Heart left ventricle (tissue), 16 donors: Measurements from ENCODE around the gene WWOX. TPM values are rescaled to one million over a fixed set of nuclear protein-coding genes. Genes with fewer than 3 reads are reported as not detected.
A peak's percentile ranks its signal among the peaks of the same experiment; 100 is the strongest.

Source experiments
- ATAC-seq, 4 donors: fragments of 200-7000 bp; cut with Tn5 transposase; one replicate each; pipeline ENCODE4 v1.9.1; 2020 to 2022; ENCODE audit warnings: moderate library complexity in 4 of 4, mild to moderate bottlenecking in 3 of 4, moderate number of reproducible peaks in 1 of 4
- DNase-seq, 5 donors: peaks; one replicate each; pipeline ENCODE4 v3.0.0-alpha.2; 2020
- H3K27ac ChIP-seq, 12 donors: fragments of 200-600 bp; sonication (generic) in 4 of 12; one replicate each; pipeline versions ENCODE4 v1.5.0 to v1.8.0; 2016 to 2022; ENCODE audit warnings: mild to moderate bottlenecking in 2 of 12
- H3K27me3 ChIP-seq, 9 donors: fragments of 200-600 bp; sonication (generic) in 2 of 9; one replicate each; pipeline versions ENCODE4 v1.5.1 to v1.8.0; 2016 to 2022; ENCODE audit warnings: mild to moderate bottlenecking in 3 of 9
- H3K36me3 ChIP-seq, 9 donors: fragments of 200-600 bp; sonication (generic) in 2 of 9; one replicate each; pipeline versions ENCODE4 v1.5.0 to v1.8.0; 2018 to 2022; ENCODE audit warnings: mild to moderate bottlenecking in 2 of 9
- H3K4me1 ChIP-seq, 12 donors: fragments of 200-600 bp; sonication (generic) in 4 of 12; one replicate each; pipeline versions ENCODE4 v1.5.0 to v1.8.0; 2016 to 2022; ENCODE audit warnings: mild to moderate bottlenecking in 3 of 12
- H3K4me3 ChIP-seq, 12 donors: fragments of 200-600 bp; sonication (generic) in 4 of 12; one replicate each; pipeline versions ENCODE4 v1.5.0 to v1.8.0; 2017 to 2022; ENCODE audit warnings: mild to moderate bottlenecking in 9 of 12, moderate library complexity in 4 of 12
- H3K9me3 ChIP-seq, 12 donors: fragments of 200-600 bp; sonication (generic) in 4 of 12; one replicate each; pipeline versions ENCODE4 v1.5.0 to v1.8.0; 2016 to 2022; ENCODE audit warnings: mild to moderate bottlenecking in 1 of 12
- CTCF ChIP-seq, 12 donors: fragments of 200-600 bp; sonication (generic) in 4 of 12; IDR thresholded peaks; one replicate each; pipeline versions ENCODE4 v1.5.0 to v1.8.0; 2018 to 2022; ENCODE audit warnings: antibody characterized with exemption in 12 of 12, mild to moderate bottlenecking in 5 of 12
- POLR2A ChIP-seq, 2 donors: fragments of 450-650 bp; IDR thresholded peaks; one replicate each; pipeline ENCODE4 v1.6.1; 2017; ENCODE audit warnings: antibody characterized with exemption in 2 of 2, mild to moderate bottlenecking in 2 of 2, moderate library complexity in 2 of 2
- WGBS, 4 donors: extraction: QIAGEN DNeasy Blood & Tissue Kit in 2 of 4; methylation state at CpG; one replicate each; pipeline versions ENCODE4 v1.1.5 to v1.1.7; 2013 to 2018; 5-methylcytosine and 5-hydroxymethylcytosine counted together
- intact Hi-C, 10 donors: fragments of 100-400 bp; cut with DNase I; formaldehyde crosslinking; loops; one replicate each; pipeline versions ENCODE4 v1.11.1 to v1.14.2; 2022
- polyA plus RNA-seq, 2 donors: library from polyadenylated mRNA; stranded (reverse); fragments of 200-250 nt; gene quantifications; one replicate each; pipeline ENCODE4 v1.2.3, GENCODE V29; 2013
- total RNA-seq, 9 donors: library from RNA; depleted of rRNA in 2 of 9; stranded (reverse); fragments of >200 nt in 2 of 9; fragmentation: NEBNext Ultra II Directional in 3 of 9; extraction: Animal tissue kit (Norgen Biotek cat#: 25700) in 3 of 9; gene quantifications; one replicate each; pipeline versions ENCODE4 v1.1.0 to v1.2.4, GENCODE V29; 2016 to 2023
- donor health status: ischemic (EF 13 %, LVEDD 7.1; RV severe dilation, severe dysfunction).
- donor health status: healthy with polysubstance abuse.
- donor health status: DM: no; HTN: yes; CAD: no.
- donor health status: DM: no; HTN: no; CAD: no.
- donor health status: ischemic (EF 25% LVEDD 6.9; RV normal size, moderate dysfunction).
- donor health status: ischemic (EF 25% LVEDD 5.7; RV mildly dilated, moderate dysfunction).
- donor health status: healthy.
- donor health status: DM: yes; HTN: yes; CAD: no.
- donor health status: ischemic (EF 35%, LVEDD 5.7; RV mildly dilated, moderate dysfunction).
- donor health status: nonischemic (EF 11% LVEDD 7.7; RV severe dilation, severe dysfunction).
- donor health status: DM: yes; HTN: yes; CAD: no.
- donor health status: PGD.
- donor health status: ischemic (EF 29% LVEDD 5.4; RV normal size, mild dysfunction).
- donor health status: nonischemic (EF 23%, LVEDD 6.1; RV moderate dilation, normal function).

WWOX gene
- total and polyA plus RNA-seq, 11 donors, result 4.3 to 18.3 (median 9.1) TPM

GRCh38 chr16:78505544-78506366 is 406.3 kb downstream of the WWOX start:
- DNase-seq (peak; percentile 68 to 82 (median 77)), ATAC-seq (peak; percentile 86 to 94 (median 92))
- H3K4me3 ChIP-seq, result peak overlapping the region in 8 of 12 donors; percentile 1 to 44 (median 34)
- 49 to 66% (median 61%) methylated on average over 21 to 23 of the region's 23 CpGs for WGBS, 4 donors
- intact Hi-C loops, result loop anchor here (2.0 to 10.0 kb wide), 8 partner anchors 179 to 1579 kb away; partner anchors contain the start of gene MAF (in 3 of the 10)
- no peaks in the 10 kb centered on the region for H3K9me3 ChIP-seq
- no peaks in the 10 kb centered on the region for H3K27me3 ChIP-seq
- peaks cover 0 to 36% (median 10%) of the 10 kb centered on the region in 12 donors for H3K4me1 ChIP-seq
- TF ChIP-seq CTCF (IDR thresholded peaks at IDR 0.05) (peak; percentile 14 to 55 (median 30)), POLR2A (IDR thresholded peaks at IDR 0.05) (no peak)
- H3K27ac ChIP-seq, result peak overlapping the region in 10 of 12 donors; percentile 52 to 73 (median 61)
- H3K36me3 ChIP-seq, result no peaks in the 10 kb centered on the region

- H3K4me3 ChIP-seq, result peak overlapping the region in 8 of 12 donors; percentile 1 to 44 (median 34)
- peak overlapping the region in 7 of 12 donors; percentile 31 to 73 (median 64) for H3K27ac ChIP-seq
- intact Hi-C loops, result loop anchor here in 8 of 10 donors (5.0 to 10.0 kb wide), 5 partner anchors 178 to 1578 kb away; partner anchors contain the start of gene MAF (in 2 of the 8)
- H3K4me1 ChIP-seq, result peaks cover 0 to 36% (median 10%) of the 10 kb centered on the region in 12 donors
- no peaks in the 10 kb centered on the region for H3K9me3 ChIP-seq
- ATAC-seq (peak in 1 of 4 donors; percentile 23), DNase-seq (no peak)
- no peak for TF ChIP-seq CTCF (IDR thresholded peaks at IDR 0.05)
- TF ChIP-seq POLR2A (IDR thresholded peaks at IDR 0.05), result no peak
- no peaks in the 10 kb centered on the region for H3K36me3 ChIP-seq
- 70 to 86% (median 81%) methylated on average over 11 of the region's 11 CpGs for WGBS, 4 donors
- H3K27me3 ChIP-seq, result no peaks in the 10 kb centered on the region
Measured at GRCh38 chr16:78506367-78507193, 407.1 kb downstream of the WWOX start.

- 91 to 96% (median 95%) methylated on average over 12 of the region's 12 CpGs for whole genome bisulfite sequencing, 4 donors
- intact Hi-C loops, result loop anchor here in 8 of 10 donors (5.0 to 10.0 kb wide), 5 partner anchors 177 to 1577 kb away; partner anchors contain the start of gene MAF (in 2 of the 8)
- Histone ChIP-seq H3K4me3 (no peak overlapping the region), H3K27ac (no peak overlapping the region), H3K9me3 (no peaks in the 10 kb centered on the region), H3K36me3 (no peaks in the 10 kb centered on the region), H3K27me3 (no peaks in the 10 kb centered on the region), H3K4me1 (peaks cover 0 to 36% (median 10%) of the 10 kb centered on the region in 12 donors)
- TF ChIP-seq CTCF (IDR thresholded peaks at IDR 0.05) (no peak), POLR2A (IDR thresholded peaks at IDR 0.05) (no peak)
- ATAC-seq, result no peak
- no peak for DNase-seq
Measured at GRCh38 chr16:78507576-78507975, 408.1 kb downstream of the WWOX start.
